Fibroblast of pulmonary artery (primary cell): Measurements from ENCODE around the gene SDC1.

Experiments used
- DNase-seq: peaks from one replicate; pipeline ENCODE4 v3.0.0-alpha.2; 2010; ENCODE audit warnings: low read depth
- H3K4me3 ChIP-seq: replicated peaks from 2 replicates; pipeline ENCODE4 v1.5.1; 2011; ENCODE audit warnings: low read depth, mild to moderate bottlenecking, control low read depth, low read length, moderate library complexity
- TF ChIP-seq, protein P1 (sequence below): IDR thresholded peaks from 2 replicates; pipeline ENCODE4 v1.5.1; 2011; ENCODE audit warnings: mild to moderate bottlenecking, control low read depth, low read length, inconsistent platforms; ENCODE audit errors: missing control alignments

The SDC1 gene

DNA sequence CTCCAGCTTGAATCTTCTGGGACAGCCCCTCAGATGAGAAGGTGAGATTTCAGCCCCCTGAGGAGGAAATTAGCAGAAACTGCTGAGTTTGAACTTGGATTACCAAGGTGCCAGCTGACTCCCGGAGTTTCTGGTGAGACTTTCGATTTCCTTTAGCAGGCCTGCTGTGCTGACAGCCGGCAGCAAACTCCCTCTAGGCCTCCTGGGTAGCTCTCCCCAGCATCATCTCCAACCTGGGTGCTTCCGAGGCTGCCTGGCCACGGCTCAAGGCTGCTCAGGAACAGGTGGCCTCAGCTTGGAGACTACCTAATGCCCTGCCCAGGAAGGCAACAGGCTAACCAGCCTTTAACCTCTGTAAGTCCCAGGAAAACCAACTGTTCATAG, 16.5 kb downstream of the SDC1 start:
- no peak overlapping the region for H3K4me3 ChIP-seq
- no peak for DNase-seq
- TF ChIP-seq, protein P1, sequence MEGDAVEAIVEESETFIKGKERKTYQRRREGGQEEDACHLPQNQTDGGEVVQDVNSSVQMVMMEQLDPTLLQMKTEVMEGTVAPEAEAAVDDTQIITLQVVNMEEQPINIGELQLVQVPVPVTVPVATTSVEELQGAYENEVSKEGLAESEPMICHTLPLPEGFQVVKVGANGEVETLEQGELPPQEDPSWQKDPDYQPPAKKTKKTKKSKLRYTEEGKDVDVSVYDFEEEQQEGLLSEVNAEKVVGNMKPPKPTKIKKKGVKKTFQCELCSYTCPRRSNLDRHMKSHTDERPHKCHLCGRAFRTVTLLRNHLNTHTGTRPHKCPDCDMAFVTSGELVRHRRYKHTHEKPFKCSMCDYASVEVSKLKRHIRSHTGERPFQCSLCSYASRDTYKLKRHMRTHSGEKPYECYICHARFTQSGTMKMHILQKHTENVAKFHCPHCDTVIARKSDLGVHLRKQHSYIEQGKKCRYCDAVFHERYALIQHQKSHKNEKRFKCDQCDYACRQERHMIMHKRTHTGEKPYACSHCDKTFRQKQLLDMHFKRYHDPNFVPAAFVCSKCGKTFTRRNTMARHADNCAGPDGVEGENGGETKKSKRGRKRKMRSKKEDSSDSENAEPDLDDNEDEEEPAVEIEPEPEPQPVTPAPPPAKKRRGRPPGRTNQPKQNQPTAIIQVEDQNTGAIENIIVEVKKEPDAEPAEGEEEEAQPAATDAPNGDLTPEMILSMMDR, result no peak

DNA sequence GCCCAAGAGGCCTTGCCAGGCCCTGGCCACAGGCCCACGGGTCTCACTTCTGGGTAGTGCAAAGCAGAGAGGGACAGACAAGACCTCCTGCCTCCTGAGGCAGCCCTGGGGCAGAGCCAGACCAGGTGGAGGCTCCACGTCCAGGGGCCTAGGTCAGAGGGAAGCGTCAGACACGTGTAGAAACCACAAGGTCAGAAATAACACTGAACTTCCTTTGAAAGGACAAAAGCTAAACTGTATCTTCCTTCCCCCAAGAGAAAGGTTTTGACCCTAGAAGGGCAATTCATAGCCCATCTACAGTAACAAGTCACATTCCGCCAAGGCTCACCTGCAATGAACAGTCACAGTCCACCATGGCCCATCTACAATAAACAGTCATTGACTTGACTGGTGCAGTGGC, 17.9 kb downstream of the SDC1 start:
- DNase-seq, result no peak
- TF ChIP-seq, protein P1, result no peak
- H3K4me3 ChIP-seq, result no peak overlapping the region

DNA sequence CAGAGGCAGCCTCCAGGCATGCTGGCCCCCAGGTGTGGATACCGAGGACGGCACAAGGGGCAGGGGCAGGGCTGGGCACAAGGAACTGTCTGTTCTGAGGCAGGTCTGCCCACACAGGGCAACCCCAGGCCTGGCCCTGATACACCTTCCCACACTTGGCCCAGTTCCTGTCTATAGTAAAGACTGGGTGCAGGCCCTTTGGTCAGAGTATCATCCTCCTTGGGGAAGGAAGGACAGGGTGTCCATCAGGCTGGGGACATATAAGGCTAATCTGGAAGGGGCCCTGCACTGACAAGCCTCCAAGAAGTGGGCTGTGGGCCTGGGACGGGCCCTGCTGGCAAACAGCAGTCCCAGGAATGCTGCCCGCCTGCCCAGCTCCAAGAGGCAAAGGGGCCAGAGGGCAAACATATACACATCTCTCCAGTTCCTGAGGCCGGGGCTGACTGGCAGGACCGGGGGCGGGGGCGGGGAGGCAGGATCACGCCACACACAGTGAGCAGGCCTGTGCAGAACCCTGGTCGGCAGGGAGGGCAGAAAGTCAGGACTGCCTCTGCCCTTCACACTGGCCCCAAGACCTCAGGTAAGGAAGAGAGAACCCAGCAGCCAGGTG, 18.9 kb downstream of the SDC1 start:
- no peak for DNase-seq
- no peak overlapping the region for H3K4me3 ChIP-seq
- TF ChIP-seq, protein P1, result no peak

GRCh38 chr2:20205069-20205468, 19.9 kb downstream of the SDC1 start:
- TF ChIP-seq, protein P1, result no peak
- H3K4me3 ChIP-seq, result no peak overlapping the region

DNA sequence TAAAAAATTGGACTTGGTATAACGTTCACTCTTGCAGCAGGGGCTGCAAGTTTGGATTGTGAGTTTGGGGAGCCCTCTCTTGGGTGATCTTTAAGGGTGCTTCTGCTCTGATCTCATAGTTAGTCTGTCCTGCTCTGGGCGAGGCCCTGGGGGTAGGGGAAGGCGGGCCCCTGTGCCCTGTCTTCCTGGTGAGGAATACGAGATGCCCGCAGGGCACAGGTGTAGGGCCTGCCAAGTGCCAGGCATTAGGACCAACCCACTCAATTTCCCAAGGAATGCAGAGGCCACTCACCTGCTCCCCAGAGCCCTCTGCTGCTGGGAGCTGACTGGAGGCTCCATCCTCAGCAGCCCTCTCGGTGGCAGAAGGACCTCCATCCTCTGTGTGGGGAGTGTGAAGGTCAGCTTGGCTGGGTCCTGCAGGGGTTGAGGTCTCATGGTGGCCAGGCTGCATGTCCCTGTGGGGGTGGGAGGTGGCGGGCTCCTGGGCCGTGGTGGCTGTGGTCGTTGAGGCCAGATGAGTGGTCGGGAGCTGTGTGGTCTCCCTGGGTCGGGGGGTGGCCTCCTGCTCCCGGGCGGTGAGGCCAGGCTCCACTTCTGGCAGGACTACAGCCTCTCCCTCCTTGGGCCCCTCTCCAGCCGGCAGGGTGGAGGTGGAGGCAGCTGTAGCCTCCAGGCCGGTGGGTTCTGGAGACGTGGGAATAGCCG, 21.3 kb downstream of the SDC1 start:
- TF ChIP-seq, protein P1, result no peak
- no peak for DNase-seq

More at GRCh38 chr2:20205069-20205468, 19.9 kb downstream of the SDC1 start:
- no peak for DNase-seq

DNA sequence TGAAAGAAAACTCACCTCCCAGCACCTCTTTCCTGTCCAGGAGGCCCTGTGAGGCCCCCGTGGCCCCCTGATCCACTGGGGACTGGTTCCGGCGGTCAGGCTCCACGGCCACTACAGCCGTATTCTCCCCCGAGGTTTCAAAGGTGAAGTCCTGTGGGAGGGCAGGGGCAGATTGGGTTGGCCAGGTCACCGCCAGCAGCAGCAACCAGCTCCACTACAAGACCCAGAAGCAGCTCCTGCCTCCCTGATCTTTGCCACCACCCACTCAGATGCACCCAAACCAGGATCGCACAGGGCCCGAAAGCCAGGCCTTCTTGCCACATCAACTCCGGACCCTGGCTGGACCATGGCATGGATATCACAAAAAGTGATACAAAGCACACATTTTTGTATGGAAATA, 21.9 kb downstream of the SDC1 start:
- H3K4me3 ChIP-seq, result no peak overlapping the region
- DNase-seq, result no peak
- TF ChIP-seq, protein P1, result no peak

More for the DNA sequence above, 21.3 kb downstream of the SDC1 start:
- no peak overlapping the region for H3K4me3 ChIP-seq

DNA sequence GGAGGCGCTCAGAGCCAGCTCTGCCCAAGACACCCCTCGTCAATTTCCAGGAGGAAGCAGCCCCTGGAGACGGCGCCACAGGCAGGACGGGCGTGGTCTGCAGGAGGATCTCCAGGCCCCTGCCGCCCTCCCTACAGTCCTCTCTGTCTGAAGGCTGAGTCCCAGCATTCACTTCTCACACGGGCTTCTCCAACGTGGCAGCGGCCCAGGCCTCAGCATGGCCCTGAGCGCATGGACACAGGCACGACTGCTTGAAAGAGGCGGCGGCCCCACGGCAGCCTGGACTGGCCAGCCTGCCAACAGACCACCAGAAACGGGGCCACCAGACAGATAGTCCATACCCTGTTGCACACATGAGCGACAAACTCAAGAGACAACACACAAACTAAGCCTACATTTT, 23.3 kb downstream of the SDC1 start:
- TF ChIP-seq, protein P1, result no peak
- H3K4me3 ChIP-seq, result no peak overlapping the region
- no peak for DNase-seq
